Thyroid gland (tissue), 4 donors: Measurements from ENCODE around the gene YES1.

Experiments used
- CTCF ChIP-seq, 6 experiments: fragments of 200-600 bp in 3 of 6; fragments of 450-650 bp in 3 of 6; sonication (generic) in 3 of 6; IDR thresholded peaks; one replicate each; pipeline ENCODE4 v1.5.1; 2016 to 2019; ENCODE audit warnings: antibody characterized with exemption in 6 of 6, mild to moderate bottlenecking in 2 of 6, inconsistent platforms in 1 of 6, moderate library complexity in 1 of 6
- POLR2A ChIP-seq, 2 donors: fragments of 450-650 bp; IDR thresholded peaks; one replicate each; pipeline ENCODE4 v1.6.1; 2017; ENCODE audit warnings: antibody characterized with exemption in 2 of 2, mild to moderate bottlenecking in 2 of 2, moderate library complexity in 1 of 2

GRCh38 chr18:825891-826585 is 14.0 kb upstream of the YES1 start:
- TF ChIP-seq CTCF (IDR thresholded peaks at IDR 0.05): no peak
- no peak for TF ChIP-seq POLR2A (IDR thresholded peaks at IDR 0.05)
